Transverse colon (tissue), 4 donors: ENCODE results near the gene LARGE1.

ENCODE experiments used
- CTCF ChIP-seq, 5 experiments: fragments of 200-600 bp in 3 of 5; fragments of 450-650 bp in 2 of 5; sonication (generic) in 3 of 5; IDR thresholded peaks; 1 replicate in 2 of 5; 2 replicates in 3 of 5; pipeline ENCODE4 v1.5.1; 2016 to 2017; ENCODE audit warnings: antibody characterized with exemption in 5 of 5, inconsistent platforms in 3 of 5, mild to moderate bottlenecking in 2 of 5, moderate library complexity in 1 of 5
- POLR2AphosphoS5 ChIP-seq, 3 donors: sonication (generic); formaldehyde crosslinking; IDR thresholded peaks; one replicate each; pipeline ENCODE4 v1.6.1; 2016; ENCODE audit warnings: antibody characterized with exemption in 3 of 3

GRCh38 chr22:33812360-33812977, 107.8 kb downstream of the LARGE1 start:
- TF ChIP-seq CTCF (IDR thresholded peaks at IDR 0.05): no peak
- no peak for TF ChIP-seq POLR2AphosphoS5 (IDR thresholded peaks at IDR 0.05)
